GM12874 (cell line): ENCODE data around the gene SUN1.

Source experiments
- CTCF ChIP-seq: IDR thresholded peaks from 2 replicates; pipeline ENCODE4 v1.5.1; 2011; ENCODE audit warnings: low read depth, mild to moderate bottlenecking, control low read depth, low read length, moderate library complexity; ENCODE audit not compliant: insufficient read depth

The SUN1 gene

GRCh38 chr7:859359-860030 is 27.2 kb downstream of the SUN1 start:
- TF ChIP-seq CTCF, result no peak

GRCh38 chr7:860149-860548 is 27.9 kb downstream of the SUN1 start:
- TF ChIP-seq CTCF, result no peak

- TF ChIP-seq CTCF, result no peak
Measured at GRCh38 chr7:861222-861621, 28.9 kb downstream of the SUN1 start.

GRCh38 chr7:862157-862556 is 29.9 kb downstream of the SUN1 start:
- no peak for TF ChIP-seq CTCF

- no peak for TF ChIP-seq CTCF
Measured at GRCh38 chr7:863106-863505, 30.8 kb downstream of the SUN1 start.

- no peak for TF ChIP-seq CTCF
Measured at GRCh38 chr7:865921-866320, 33.6 kb downstream of the SUN1 start.

GRCh38 chr7:867001-867405 is 34.7 kb downstream of the SUN1 start:
- TF ChIP-seq CTCF, result no peak
